Lower lobe of right lung (tissue), 2 donors: ENCODE data around the gene APLF. TPM values are rescaled to one million over a fixed set of nuclear protein-coding genes. Genes with fewer than 3 reads are reported as not detected.

Experiments used
- ATAC-seq, 2 donors: fragments of 200-7000 bp; cut with Tn5 transposase; one replicate each; pipeline ENCODE4 v1.9.1; 2020 to 2022; ENCODE audit warnings: mild to moderate bottlenecking in 2 of 2, moderate library complexity in 2 of 2
- DNase-seq: peaks from one replicate; pipeline ENCODE4 v3.0.0-alpha.2; 2020
- H3K27ac ChIP-seq: fragments of 200-600 bp; one replicate; pipeline ENCODE4 v1.8.0; 2022
- H3K27me3 ChIP-seq: fragments of 200-600 bp; one replicate; pipeline ENCODE4 v1.8.0; 2022; ENCODE audit warnings: low read depth
- H3K36me3 ChIP-seq: fragments of 200-600 bp; one replicate; pipeline ENCODE4 v1.8.0; 2022; ENCODE audit warnings: mild to moderate bottlenecking
- H3K4me1 ChIP-seq: fragments of 200-600 bp; one replicate; pipeline ENCODE4 v1.8.0; 2022
- H3K4me3 ChIP-seq: fragments of 200-600 bp; one replicate; pipeline ENCODE4 v1.8.0; 2022; ENCODE audit warnings: mild to moderate bottlenecking
- H3K9me3 ChIP-seq: fragments of 200-600 bp; one replicate; pipeline ENCODE4 v1.8.0; 2022
- intact Hi-C: fragments of 100-400 bp; cut with DNase I; formaldehyde crosslinking; loops from one replicate; pipeline ENCODE4 v1.11.0; 2022
- total RNA-seq: library from RNA; stranded (reverse); fragmentation: NEBNext Ultra II Directional; extraction: Animal tissue kit (Norgen Biotek cat#: 25700); gene quantifications from one replicate; pipeline ENCODE4 v1.2.1, GENCODE V29; 2021
- TF ChIP-seq, protein P1 (sequence below): fragments of 200-600 bp; IDR thresholded peaks from one replicate; pipeline ENCODE4 v1.8.0; 2022; ENCODE audit warnings: antibody characterized with exemption, mild to moderate bottlenecking
- donor health status: DM: no; HTN: yes; CAD: no; lungs with severe emphysema.

Gene APLF
- total RNA-seq, 1 donor from 2014 or later = 5.8 TPM

DNA sequence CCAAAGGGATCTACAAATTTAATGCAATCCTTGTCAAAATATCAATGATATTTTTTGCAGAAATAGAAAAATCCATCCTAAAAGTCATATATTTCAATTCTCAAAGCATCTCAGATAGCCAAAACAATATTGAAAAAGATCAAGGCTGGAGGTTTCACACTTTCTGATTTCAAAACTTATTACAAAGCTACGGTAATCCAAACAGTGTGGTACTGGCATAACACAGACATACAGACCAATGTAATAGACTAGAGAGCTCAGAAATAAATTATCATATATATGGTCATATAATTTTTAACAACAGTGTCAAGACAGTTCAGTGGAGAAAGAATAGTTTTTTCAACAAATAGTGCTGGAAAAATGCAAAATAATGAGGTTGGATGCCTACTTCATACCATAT lies 135.7 kb downstream of the APLF start:
- H3K27me3 ChIP-seq = no peaks in the 10 kb centered on the region
- no peaks in the 10 kb centered on the region for H3K4me1 ChIP-seq
- no peak overlapping the region for H3K4me3 ChIP-seq
- H3K9me3 ChIP-seq = peaks cover 9% of the 10 kb centered on the region
- no peaks in the 10 kb centered on the region for H3K36me3 ChIP-seq
- ATAC-seq (no peak), DNase-seq (no peak)
- intact Hi-C loops = no loop called here
- no peak overlapping the region for H3K27ac ChIP-seq
- TF ChIP-seq, protein P1, sequence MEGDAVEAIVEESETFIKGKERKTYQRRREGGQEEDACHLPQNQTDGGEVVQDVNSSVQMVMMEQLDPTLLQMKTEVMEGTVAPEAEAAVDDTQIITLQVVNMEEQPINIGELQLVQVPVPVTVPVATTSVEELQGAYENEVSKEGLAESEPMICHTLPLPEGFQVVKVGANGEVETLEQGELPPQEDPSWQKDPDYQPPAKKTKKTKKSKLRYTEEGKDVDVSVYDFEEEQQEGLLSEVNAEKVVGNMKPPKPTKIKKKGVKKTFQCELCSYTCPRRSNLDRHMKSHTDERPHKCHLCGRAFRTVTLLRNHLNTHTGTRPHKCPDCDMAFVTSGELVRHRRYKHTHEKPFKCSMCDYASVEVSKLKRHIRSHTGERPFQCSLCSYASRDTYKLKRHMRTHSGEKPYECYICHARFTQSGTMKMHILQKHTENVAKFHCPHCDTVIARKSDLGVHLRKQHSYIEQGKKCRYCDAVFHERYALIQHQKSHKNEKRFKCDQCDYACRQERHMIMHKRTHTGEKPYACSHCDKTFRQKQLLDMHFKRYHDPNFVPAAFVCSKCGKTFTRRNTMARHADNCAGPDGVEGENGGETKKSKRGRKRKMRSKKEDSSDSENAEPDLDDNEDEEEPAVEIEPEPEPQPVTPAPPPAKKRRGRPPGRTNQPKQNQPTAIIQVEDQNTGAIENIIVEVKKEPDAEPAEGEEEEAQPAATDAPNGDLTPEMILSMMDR = no peak

DNA sequence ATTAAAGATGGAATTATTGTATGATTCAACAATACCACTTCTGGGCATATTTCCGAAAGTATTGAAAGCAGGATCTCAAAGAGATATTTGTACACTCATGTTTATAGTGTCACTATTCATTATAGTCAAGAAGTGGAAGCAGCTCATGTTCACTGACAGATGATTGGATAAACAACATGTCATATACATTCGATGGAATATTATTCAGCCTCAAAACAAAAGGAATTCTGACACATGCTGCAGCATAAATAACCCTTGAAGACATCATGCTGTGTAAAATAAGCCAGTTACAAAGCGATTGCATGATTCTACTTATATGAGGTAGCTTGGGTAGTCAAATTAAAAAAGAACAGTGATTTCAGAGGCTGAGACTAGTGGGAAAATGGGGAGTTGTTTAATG lies 136.7 kb downstream of the APLF start:
- TF ChIP-seq, protein P1 = no peak
- Histone ChIP-seq H3K27me3 (no peaks in the 10 kb centered on the region), H3K36me3 (no peaks in the 10 kb centered on the region), H3K4me1 (no peaks in the 10 kb centered on the region), H3K4me3 (no peak overlapping the region), H3K27ac (no peak overlapping the region), H3K9me3 (peaks cover 9% of the 10 kb centered on the region)
- no peak for ATAC-seq
- intact Hi-C loops = no loop called here
- no peak for DNase-seq

DNA sequence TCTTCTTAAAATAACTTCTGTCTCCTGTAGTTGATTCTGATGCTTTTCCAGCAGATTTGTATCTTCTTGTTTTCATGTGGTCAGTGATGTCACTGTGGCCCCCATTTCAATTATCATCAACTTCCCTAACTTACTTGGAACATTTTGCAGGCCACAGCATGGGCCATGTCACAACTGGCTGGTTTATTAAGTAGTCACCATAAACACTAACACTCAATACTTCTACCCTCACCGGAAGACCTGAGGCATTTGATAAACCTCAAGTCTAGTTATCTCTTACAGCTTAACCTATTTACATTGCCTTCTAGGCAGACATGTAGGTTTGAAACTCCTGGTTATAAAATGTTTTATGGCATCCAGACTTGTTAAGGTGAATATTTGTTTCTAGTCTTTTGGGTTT lies 138.6 kb downstream of the APLF start:
- TF ChIP-seq, protein P1 = no peak
- intact Hi-C loops = no loop called here
- Histone ChIP-seq H3K9me3 (peaks cover 17% of the 10 kb centered on the region), H3K36me3 (no peaks in the 10 kb centered on the region), H3K4me3 (no peak overlapping the region), H3K27ac (no peak overlapping the region), H3K27me3 (no peaks in the 10 kb centered on the region), H3K4me1 (no peaks in the 10 kb centered on the region)
- DNase-seq (no peak), ATAC-seq (no peak)

DNA sequence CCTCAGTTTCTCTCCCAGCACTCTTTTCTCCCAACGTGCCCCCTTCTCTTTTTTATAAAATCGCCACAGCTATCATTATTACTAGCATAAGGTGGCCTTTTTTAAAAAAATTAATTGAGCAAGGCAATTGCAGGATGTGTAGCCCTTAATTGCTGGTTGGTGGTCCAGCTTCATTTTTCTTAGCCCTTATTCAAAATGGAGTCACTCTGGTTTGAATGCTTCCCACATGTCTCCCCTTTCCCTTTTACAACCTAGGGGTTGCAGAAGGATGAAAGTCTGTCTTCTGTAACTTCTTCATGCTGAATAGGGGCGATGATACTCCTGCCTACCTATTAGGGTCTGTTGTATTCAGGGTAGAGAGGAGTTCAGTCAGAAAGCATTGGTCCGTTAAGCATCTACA lies 139.4 kb downstream of the APLF start:
- Histone ChIP-seq H3K9me3 (peaks cover 17% of the 10 kb centered on the region), H3K36me3 (no peaks in the 10 kb centered on the region), H3K27me3 (no peaks in the 10 kb centered on the region), H3K4me3 (no peak overlapping the region), H3K27ac (no peak overlapping the region), H3K4me1 (no peaks in the 10 kb centered on the region)
- no peak for ATAC-seq
- intact Hi-C loops = no loop called here
- TF ChIP-seq, protein P1 = no peak
- no peak for DNase-seq

DNA sequence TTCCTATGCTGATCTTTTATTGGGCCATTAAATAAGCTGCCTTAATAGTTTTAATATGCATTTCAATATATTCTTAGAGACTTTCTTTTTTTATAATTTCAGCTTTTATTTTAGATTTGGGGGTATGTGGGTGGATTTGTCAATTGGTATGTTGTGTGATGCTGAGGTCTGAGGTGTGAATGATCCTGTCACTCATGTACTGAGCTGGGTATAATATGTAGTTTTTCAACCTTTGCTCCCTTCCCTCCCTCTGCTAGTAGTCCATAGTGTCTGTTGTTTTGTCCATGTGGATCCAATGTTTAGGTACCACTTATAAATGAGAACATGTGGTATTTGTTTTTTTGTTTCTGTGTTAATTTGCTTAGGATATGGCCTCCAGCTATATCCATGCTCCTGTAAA lies 140.5 kb downstream of the APLF start:
- no peak for DNase-seq
- TF ChIP-seq, protein P1 = no peak
- peaks cover 9% of the 10 kb centered on the region for H3K9me3 ChIP-seq
- intact Hi-C loops = no loop called here
- no peaks in the 10 kb centered on the region for H3K36me3 ChIP-seq
- H3K4me1 ChIP-seq = no peaks in the 10 kb centered on the region
- ATAC-seq = no peak
- H3K4me3 ChIP-seq = no peak overlapping the region
- H3K27ac ChIP-seq = no peak overlapping the region
- H3K27me3 ChIP-seq = no peaks in the 10 kb centered on the region
